GM19238 (cell line): ENCODE measurements around the gene DOCK8.
"Not testable (repeated sequence)": the region's sequence is repeated elsewhere in the genome, so short reads cannot be mapped to it uniquely, and the experiment has no call there.

Source experiments
- DNase-seq: peaks from one replicate; pipeline ENCODE4 v3.0.0; 2011; ENCODE audit warnings: low spot score; ENCODE audit not compliant: insufficient read length

The DOCK8 gene

GRCh38 chr9:214648-215493, at the start of gene DOCK8:
DOCK8 (plus strand) TSS chr9:214865; CDS start chr9:214977, 112 bp downstream.
- DNase-seq: peak; percentile 57

- not testable (repeated sequence) for DNase-seq
Observed at GRCh38 chr9:169757-170156, 44.9 kb upstream of the DOCK8 start.

- not testable (repeated sequence) for DNase-seq
Observed at GRCh38 chr9:178140-178825, 36.4 kb upstream of the DOCK8 start.

- not testable (repeated sequence) for DNase-seq
Observed at GRCh38 chr9:178970-179383, 35.7 kb upstream of the DOCK8 start, which contains the start of gene ZNG1A. ZNG1A (minus strand) TSS chr9:179056; CDS start chr9:178969, 87 bp downstream.

GRCh38 chr9:199601-200000, 15.1 kb upstream of the DOCK8 start:
- not testable (repeated sequence) for DNase-seq

- no peak for DNase-seq
Observed at GRCh38 chr9:206481-206880, 8.2 kb upstream of the DOCK8 start.

DNA sequence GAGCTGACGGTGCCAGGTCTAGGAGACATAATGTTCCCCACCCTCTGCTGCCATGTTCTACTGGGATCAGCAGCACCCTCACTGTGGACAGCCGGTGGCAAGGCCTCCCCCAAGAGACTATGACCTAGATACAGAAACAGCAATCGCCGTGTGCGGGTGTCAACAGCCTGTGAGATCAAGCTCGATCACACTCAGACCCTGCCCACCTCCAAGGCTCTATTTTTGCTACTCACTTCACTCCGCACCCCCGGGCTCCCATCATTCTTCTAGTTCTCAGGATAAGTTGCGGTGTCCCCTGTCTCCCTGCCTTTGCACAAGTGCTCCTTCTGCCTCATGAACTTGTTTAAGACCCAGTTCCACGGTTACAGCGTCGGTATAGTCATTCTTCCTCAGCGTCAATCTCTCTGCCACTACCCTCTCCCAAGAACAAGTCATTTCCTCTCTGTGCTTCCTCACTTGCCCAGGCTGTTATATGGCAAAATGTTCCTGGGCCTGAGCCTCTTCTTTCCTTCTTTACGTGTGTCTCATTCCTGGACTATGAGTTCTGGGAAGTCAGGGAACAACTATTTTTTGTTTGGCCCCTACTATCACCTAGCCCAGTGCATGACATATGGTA, 5.4 kb upstream of the DOCK8 start:
- DNase-seq: no peak

GRCh38 chr9:211036-211435, 3.6 kb upstream of the DOCK8 start:
- DNase-seq: no peak

- no peak for DNase-seq
Observed at GRCh38 chr9:211557-211956, 3.1 kb upstream of the DOCK8 start.

- no peak for DNase-seq
Observed at GRCh38 chr9:212297-212696, 2.4 kb upstream of the DOCK8 start.

- not testable (repeated sequence) for DNase-seq
Observed at GRCh38 chr9:213901-214300, 764 bp upstream of the DOCK8 start.

DNA sequence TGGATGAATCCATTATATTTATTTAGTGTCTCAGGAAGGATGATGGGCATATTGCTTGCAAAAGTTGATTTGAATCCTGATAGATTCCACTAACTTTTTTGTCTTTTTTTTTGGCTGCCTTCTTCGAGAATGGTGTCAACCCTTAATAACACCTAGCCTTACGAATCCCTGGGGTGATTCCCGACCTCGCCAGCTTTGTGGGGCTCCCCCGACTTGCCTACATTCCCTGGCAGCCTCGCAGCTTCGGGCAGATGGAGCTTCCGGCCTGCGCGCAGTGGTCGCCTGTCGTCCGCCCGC, 366 bp upstream of the DOCK8 start:
- no peak for DNase-seq

GRCh38 chr9:215631-216155, 1.0 kb downstream of the DOCK8 start:
- DNase-seq: no peak

DNA sequence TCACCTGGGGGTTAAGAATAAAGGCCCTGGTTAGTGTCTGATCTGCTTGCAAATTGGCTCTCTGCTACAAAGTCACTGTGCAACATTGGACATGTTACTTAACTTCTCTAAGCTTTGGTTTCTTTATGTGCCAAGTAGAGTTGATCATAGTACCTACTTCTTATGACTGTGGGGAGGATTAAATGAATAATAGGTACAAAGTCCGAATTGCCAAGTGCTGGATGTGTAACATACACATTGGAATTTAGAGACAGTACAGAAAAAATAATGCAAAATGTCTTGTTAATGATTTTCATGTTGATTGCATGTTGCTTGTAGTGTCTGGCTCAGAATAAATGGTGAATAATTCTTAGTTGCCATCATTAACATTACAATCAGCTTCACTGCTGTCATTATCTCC, 2.2 kb downstream of the DOCK8 start:
- DNase-seq: no peak

- no peak for DNase-seq
Observed at GRCh38 chr9:217950-218349, 3.3 kb downstream of the DOCK8 start.

DNA sequence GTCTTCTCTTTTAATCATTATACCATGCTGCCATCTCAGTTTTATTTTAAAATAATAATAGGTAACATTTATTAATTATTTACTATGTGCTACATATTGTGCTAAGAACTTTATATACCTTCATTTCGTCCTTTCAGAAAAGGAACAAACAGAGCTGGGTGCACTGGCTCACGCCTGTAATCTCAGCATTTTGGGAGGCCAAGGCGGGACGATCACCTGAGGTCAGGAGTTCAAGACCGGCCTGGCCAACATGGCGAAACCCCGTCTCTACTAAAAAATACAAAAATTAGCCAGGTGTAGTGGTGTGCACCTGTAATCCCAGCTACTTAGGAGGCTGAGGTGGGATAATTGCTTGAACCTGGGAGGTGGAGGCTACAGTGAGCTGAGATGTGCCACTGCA, 4.4 kb downstream of the DOCK8 start:
- DNase-seq: not testable (repeated sequence)

GRCh38 chr9:219670-220365, 5.2 kb downstream of the DOCK8 start:
- no peak for DNase-seq

GRCh38 chr9:221989-222776, 7.5 kb downstream of the DOCK8 start:
- DNase-seq: no peak

- no peak for DNase-seq
Observed at GRCh38 chr9:223152-223551, 8.5 kb downstream of the DOCK8 start.

- DNase-seq: no peak
Observed at GRCh38 chr9:224026-224425, 9.4 kb downstream of the DOCK8 start.
